NCI-H146 treated with DMSO at 0.1 percent for 48 hours (cell line): ENCODE measurements around the gene FBLN2.

Experiments used
- DNase-seq: peaks from one replicate; lab custom pipeline; 2025; ENCODE audit not compliant: unreplicated experiment; lab: John Stamatoyannopoulos, UW

FBLN2 gene

GRCh38 chr3:13637311-13637891, 88.5 kb downstream of the FBLN2 start:
- no peak for DNase-seq

DNA sequence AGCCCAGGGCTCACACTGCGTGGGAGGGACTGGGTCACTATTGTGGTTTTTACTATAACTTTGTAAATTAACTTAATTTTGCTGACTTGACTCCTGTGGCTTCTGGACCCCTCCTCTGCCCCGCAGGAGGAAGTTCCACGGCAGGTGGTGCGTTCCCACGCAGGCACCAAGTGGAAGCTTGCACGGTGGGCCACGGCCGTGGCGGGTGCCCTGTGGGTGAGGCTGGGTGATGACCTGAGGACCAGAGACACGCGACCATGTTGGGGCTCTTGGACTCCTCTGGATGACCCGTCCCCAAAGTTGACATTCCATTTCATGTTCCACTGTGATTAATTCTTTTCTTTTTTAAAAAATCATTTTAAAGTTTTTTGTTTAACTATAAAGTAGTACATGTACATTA, 89.0 kb downstream of the FBLN2 start:
- no peak for DNase-seq

GRCh38 chr3:13638927-13639326, 90.0 kb downstream of the FBLN2 start:
- DNase-seq, result no peak

GRCh38 chr3:13642597-13642996, 93.7 kb downstream of the FBLN2 start:
- no peak for DNase-seq

- DNase-seq, result no peak
Measured at GRCh38 chr3:13644341-13645117, 95.6 kb downstream of the FBLN2 start.

GRCh38 chr3:13645801-13646637, 97.1 kb downstream of the FBLN2 start:
- no peak for DNase-seq

DNA sequence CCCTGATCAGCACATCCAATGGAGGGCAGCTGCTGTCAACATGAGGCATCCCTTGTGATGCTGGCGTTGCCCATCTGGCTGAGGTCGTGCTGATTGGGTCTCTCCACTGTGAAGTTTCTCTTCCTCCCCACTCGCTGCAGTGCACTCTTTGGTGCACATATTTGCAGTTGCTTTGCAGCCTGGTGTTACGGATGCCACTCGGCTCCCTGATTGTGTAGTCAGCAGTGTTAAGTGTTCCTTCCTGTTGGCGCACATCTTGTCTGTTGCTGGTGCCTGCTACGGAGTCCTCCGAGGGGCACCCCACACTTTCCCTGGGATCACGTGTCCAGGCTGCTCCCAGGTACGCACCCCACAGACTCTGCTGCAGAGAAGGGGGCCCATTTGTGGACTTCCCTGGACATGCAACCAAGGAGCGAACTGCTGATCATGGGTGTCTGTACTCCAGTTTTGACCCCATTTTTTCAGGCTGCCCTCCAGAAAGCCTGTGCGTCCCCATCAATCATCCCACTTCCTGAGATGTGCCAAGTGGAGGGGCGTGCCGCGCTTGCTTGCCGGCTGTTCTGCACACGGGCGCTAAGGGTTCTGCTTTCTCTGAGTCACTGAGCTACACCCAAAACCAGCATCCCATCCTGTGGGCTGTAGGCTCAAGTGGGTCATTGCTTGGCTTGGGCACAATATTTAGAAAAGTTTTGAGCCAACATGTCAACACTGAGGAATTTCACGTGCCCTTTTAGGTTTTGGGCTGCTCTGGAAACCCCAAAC, 98.6 kb downstream of the FBLN2 start:
- no peak for DNase-seq

- no peak for DNase-seq
Measured at GRCh38 chr3:13648060-13649001, 99.4 kb downstream of the FBLN2 start.

DNA sequence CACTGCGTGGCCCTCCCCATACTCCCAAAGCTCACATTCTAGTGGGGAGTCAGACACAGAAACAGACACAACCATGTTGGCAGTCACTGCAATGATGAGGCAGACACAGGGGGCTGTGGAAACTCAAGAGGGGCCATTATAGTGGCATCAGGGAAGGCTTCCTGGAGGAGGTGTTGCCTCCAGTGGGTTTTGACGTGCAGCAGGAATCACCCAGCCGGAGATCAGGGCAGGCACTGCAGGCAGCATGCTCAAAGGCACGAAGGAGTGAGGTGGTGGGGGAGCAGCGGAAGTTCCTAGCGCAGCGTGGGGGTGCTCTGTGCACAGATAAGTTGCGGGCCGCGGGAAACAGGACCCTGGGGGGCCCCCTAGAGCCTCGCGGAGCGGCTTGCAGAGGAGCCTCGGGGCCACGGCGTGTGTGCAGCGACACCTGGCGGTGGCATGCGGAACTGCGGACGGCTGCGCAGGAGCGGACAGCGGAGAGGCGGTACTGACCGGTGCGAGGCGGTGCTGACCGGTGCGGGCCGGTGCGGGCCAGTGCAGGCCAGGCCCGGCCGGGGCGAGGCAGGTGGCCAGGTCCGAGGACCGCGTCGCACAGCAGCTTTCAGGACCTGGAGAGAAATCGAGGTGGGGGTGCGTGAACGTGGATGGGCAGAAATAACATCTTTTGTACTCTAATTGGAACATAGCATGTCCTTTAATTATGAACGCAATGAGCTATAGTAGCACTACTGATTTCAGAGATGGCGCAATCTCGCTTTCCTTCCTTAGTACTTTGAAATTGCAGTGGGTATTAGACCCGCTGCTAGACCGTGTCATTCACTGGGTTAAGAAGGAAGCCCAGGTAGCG, 101.5 kb downstream of the FBLN2 start:
- DNase-seq, result no peak

GRCh38 chr3:13651057-13651400, 102.1 kb downstream of the FBLN2 start:
- DNase-seq, result no peak

DNA sequence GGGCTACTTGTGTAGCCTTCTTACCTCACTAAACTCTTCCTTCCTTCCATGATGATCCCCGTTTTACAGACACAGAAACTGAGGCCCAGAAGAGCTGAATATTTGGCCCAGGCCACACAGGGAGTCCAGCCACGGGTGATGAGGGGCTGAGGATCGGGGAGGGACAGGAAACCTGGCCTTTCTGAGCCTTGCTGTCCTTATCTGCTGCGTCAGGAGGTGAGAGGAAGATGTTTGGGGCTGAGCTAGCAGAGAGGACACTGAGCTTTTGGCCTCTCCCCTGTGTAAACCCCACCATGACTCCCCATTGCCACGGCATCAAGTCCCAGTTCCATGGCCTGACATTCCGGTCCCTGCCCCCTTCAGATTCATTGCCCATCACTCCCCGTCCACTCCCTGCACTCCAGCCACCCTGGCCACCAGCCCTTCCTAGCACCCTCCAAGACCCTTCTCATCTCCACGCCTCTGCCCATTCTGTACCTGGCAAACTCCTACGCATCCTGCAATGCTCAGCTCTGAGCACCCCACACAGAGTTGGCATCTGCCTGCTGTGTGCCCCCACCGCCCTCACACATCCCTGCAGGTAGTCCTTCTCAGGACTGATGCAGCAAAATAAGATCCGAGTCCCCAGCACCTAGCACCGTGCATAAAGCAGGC, 103.0 kb downstream of the FBLN2 start:
- DNase-seq, result no peak

DNA sequence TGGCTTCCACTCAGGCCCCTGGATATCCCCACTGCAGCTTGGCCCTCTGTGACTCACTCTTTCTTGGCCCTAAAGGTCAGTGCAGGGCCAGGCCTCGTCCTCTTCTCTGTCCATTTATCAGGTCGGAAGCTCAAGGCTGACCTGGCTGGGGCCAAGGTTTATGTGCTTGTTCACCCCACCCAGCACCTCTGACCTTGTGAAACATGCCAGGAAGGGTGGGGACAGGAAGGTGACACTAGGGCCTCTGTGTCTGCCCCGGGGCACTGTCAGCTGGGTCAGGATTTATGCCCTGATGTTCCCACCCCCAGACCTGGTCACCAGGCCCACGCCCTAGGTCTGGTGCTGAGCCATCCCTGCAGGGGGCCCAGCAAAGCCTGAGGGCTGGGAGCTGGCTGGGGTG, 103.8 kb downstream of the FBLN2 start:
- DNase-seq, result no peak

DNA sequence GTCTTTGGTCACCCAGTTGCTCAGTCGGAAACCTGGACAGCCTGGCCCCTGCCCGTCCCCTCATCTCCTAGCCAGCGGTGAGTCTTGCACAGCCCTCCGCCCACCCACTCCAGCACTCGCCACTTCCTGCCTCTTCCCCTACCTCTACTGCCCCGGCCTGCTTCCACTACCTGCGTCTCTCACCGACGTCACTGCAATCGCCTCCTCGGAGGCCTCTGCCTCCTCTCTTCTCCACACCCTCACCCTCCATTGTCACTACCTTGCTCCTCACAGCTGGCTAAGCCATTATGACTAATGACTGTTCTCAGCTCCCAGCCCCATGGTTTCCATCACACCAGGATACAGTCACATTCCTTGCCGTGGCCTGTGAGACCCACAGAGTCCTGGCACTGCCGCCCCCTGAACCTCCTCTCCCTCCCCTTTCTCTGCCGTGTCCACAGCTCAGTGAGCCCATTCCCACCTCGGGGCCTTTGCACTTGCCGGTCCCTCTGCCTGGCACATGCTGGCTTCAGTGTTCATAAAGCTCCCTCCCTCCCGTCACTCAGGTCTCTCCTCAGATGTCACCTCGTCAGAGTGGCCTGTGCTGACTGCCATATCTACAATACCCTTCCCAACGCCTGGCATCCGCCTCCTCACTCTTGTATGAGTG, 104.8 kb downstream of the FBLN2 start:
- DNase-seq, result no peak

GRCh38 chr3:13654330-13655060, 105.6 kb downstream of the FBLN2 start:
- DNase-seq, result no peak

GRCh38 chr3:13655061-13655913, 106.4 kb downstream of the FBLN2 start:
- no peak for DNase-seq

- no peak for DNase-seq
Measured at GRCh38 chr3:13656584-13657301, 107.8 kb downstream of the FBLN2 start.
